PC-3 (cell line): ENCODE measurements around the gene ASCL4. TPM values are rescaled to one million over a fixed set of nuclear protein-coding genes. Genes with fewer than 3 reads are reported as not detected.

Source experiments
- ATAC-seq: fragments of 200-7000 bp; cut with Tn5 transposase; 2 replicates; pipeline ENCODE4 v1.9.1; 2020; ENCODE audit warnings: mild to moderate bottlenecking, moderate library complexity
- BruUV-seq: library from RNA; stranded (reverse); fragments of 400-500 nt; replicated peaks from 2 replicates; lab custom pipeline; 2021; lab: Mats Ljungman, UMichigan
- CTCF ChIA-PET: fragments of 300-600 bp; sonication (Branson Sonifier 250); formaldehyde crosslinking; loops from one replicate; lab custom pipeline; 2022; ENCODE audit warnings: antibody characterized with exemption; lab: Charles Lee
- POLR2A ChIA-PET: fragments of 300-600 bp; sonication (Branson Sonifier 250); formaldehyde crosslinking; loops from one replicate; lab custom pipeline; 2022; ENCODE audit warnings: antibody characterized with exemption; ENCODE audit not compliant: unreplicated experiment; lab: Charles Lee
- DNase-seq: peaks from one replicate; pipeline ENCODE4 v3.0.0-alpha.2; 2015
- H2AFZ ChIP-seq: fragments of 300-600 bp; sonication (generic); 2 replicates; pipeline ENCODE4 v1.6.0; 2016; ENCODE audit warnings: antibody characterized with exemption, low read length
- H3F3A ChIP-seq: fragments of 300-600 bp; sonication (generic); one replicate; pipeline ENCODE4 v1.6.0; 2017; ENCODE audit warnings: antibody characterized with exemption, low read length, control low read depth, mild to moderate bottlenecking; ENCODE audit not compliant: unreplicated experiment
- H3K27ac ChIP-seq: fragments of 300-600 bp; sonication (generic); 2 replicates; pipeline ENCODE4 v1.5.1; 2016; ENCODE audit warnings: mild to moderate bottlenecking, low read length
- H3K27me3 ChIP-seq: fragments of 300-600 bp; sonication (generic); 2 replicates; pipeline ENCODE4 v1.6.1; 2016; ENCODE audit warnings: low read length, mixed read lengths
- H3K36me3 ChIP-seq: fragments of 300-600 bp; sonication (generic); 2 replicates; pipeline ENCODE4 v1.6.1; 2016; ENCODE audit warnings: low read depth, mixed run types, low read length, mixed read lengths
- H3K4me1 ChIP-seq: fragments of 300-600 bp; sonication (generic); 2 replicates; pipeline ENCODE4 v1.5.1; 2016; ENCODE audit warnings: low read length; ENCODE audit not compliant: insufficient read depth
- H3K4me2 ChIP-seq: fragments of 300-600 bp; sonication (generic); 2 replicates; pipeline ENCODE4 v1.6.0; 2016; ENCODE audit warnings: low read length
- H3K4me3 ChIP-seq: fragments of 300-600 bp; sonication (generic); 2 replicates; pipeline ENCODE4 v1.5.1; 2016; ENCODE audit warnings: mild to moderate bottlenecking, low read length, mixed read lengths
- H3K79me2 ChIP-seq: fragments of 300-600 bp; sonication (generic); 2 replicates; pipeline ENCODE4 v1.6.1; 2017; ENCODE audit warnings: low read length, mixed read lengths
- H3K9ac ChIP-seq: fragments of 300-600 bp; sonication (generic); 2 replicates; pipeline ENCODE4 v1.6.0; 2016; ENCODE audit warnings: mild to moderate bottlenecking, low read length
- H3K9me2 ChIP-seq: fragments of 300-600 bp; sonication (generic); replicated peaks from 2 replicates; pipeline ENCODE4 v1.6.1; 2016; ENCODE audit warnings: mixed run types, low read length, mixed read lengths
- H3K9me3 ChIP-seq: fragments of 300-600 bp; sonication (generic); 2 replicates; pipeline ENCODE4 v1.6.1; 2016; ENCODE audit warnings: low read length, mixed read lengths
- H4K20me1 ChIP-seq: fragments of 300-600 bp; sonication (generic); 2 replicates; pipeline ENCODE4 v1.6.1; 2016; ENCODE audit warnings: low read length, mixed read lengths
- EZH2 ChIP-seq: fragments of 300-600 bp; sonication (generic); IDR thresholded peaks from one replicate; pipeline ENCODE4 v1.6.1; 2017; ENCODE audit warnings: antibody characterized with exemption, mild to moderate bottlenecking, low read length; ENCODE audit not compliant: unreplicated experiment
- EZH2phosphoT487 ChIP-seq: fragments of 300-600 bp; sonication (generic); IDR thresholded peaks from 2 replicates; pipeline ENCODE4 v1.6.1; 2018; ENCODE audit warnings: mild to moderate bottlenecking, antibody characterized with exemption, low read length, borderline replicate concordance
- intact Hi-C: fragments of 100-400 bp; cut with micrococcal nuclease; formaldehyde crosslinking; loops from 2 replicates; pipeline ENCODE4 v1.9.0; 2023
- total RNA-seq: library from RNA; depleted of rRNA; stranded (reverse); fragments of >200 nt; gene quantifications from 2 replicates; pipeline ENCODE4 v1.2.3, GENCODE V29; 2014
- TF ChIP-seq, protein P1 (sequence below): fragments of 300-600 bp; sonication (generic); conservative IDR thresholded peaks from 2 replicates; pipeline ENCODE4 v1.5.1; 2017; ENCODE audit warnings: antibody characterized with exemption, low read depth, mild to moderate bottlenecking, low read length

ASCL4 gene
- total RNA-seq, 1 experiment from 2014 or later = not detected

- ChIA-PET CTCF (no interaction called here), POLR2A (no interaction called here)
- H3K4me1 ChIP-seq = no peaks in the 10 kb centered on the region
- no peak overlapping the region for H3K4me2 ChIP-seq
- no peak overlapping the region for H3K4me3 ChIP-seq
- BruUV-seq = no TSS peak
- ATAC-seq (no peak), DNase-seq (no peak)
- no peaks in the 10 kb centered on the region for H3K9me3 ChIP-seq
- no peak overlapping the region for H3K9ac ChIP-seq
- H3F3A ChIP-seq = no peaks in the 10 kb centered on the region
- H3K79me2 ChIP-seq = no peaks in the 10 kb centered on the region
- H3K36me3 ChIP-seq = no peaks in the 10 kb centered on the region
- H4K20me1 ChIP-seq = no peaks in the 10 kb centered on the region
- no peaks in the 10 kb centered on the region for H3K9me2 ChIP-seq
- H2AFZ ChIP-seq = no peak overlapping the region
- no peak for TF ChIP-seq EZH2
- TF ChIP-seq EZH2phosphoT487 = no peak
- TF ChIP-seq, protein P1, sequence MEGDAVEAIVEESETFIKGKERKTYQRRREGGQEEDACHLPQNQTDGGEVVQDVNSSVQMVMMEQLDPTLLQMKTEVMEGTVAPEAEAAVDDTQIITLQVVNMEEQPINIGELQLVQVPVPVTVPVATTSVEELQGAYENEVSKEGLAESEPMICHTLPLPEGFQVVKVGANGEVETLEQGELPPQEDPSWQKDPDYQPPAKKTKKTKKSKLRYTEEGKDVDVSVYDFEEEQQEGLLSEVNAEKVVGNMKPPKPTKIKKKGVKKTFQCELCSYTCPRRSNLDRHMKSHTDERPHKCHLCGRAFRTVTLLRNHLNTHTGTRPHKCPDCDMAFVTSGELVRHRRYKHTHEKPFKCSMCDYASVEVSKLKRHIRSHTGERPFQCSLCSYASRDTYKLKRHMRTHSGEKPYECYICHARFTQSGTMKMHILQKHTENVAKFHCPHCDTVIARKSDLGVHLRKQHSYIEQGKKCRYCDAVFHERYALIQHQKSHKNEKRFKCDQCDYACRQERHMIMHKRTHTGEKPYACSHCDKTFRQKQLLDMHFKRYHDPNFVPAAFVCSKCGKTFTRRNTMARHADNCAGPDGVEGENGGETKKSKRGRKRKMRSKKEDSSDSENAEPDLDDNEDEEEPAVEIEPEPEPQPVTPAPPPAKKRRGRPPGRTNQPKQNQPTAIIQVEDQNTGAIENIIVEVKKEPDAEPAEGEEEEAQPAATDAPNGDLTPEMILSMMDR = no peak
- peaks cover 83% of the 10 kb centered on the region for H3K27me3 ChIP-seq
- no peak overlapping the region for H3K27ac ChIP-seq
- intact Hi-C loops = no loop called here
These were observed 4.8 kb downstream of the ASCL4 start for GRCh38 chr12:107779077-107779831.

DNA sequence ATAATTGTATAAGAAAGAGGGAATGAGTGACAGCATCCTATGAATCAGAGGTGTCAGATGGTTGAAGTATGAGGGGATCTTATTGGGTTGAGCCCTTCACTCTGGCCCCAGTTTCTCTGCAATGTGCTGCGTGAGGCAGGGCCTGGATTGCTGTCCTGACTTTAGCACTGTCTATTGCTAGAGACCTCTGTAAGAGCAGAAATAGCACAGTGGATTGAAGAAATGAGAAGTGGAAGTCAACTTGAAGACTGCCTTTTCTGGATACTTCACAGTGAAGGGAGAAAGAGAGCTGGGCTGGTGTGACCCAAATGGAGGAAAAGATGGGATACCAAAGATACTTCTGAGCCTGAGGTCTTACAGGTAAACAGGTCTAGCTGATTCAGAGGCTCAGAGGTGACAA, 5.8 kb downstream of the ASCL4 start:
- intact Hi-C loops = no loop called here
- Histone ChIP-seq H3K9me3 (no peaks in the 10 kb centered on the region), H3K27me3 (peaks cover 76% of the 10 kb centered on the region), H3K9me2 (no peaks in the 10 kb centered on the region), H3K9ac (no peak overlapping the region), H3K79me2 (no peaks in the 10 kb centered on the region), H3K36me3 (no peaks in the 10 kb centered on the region), H3K4me3 (no peak overlapping the region), H3F3A (no peaks in the 10 kb centered on the region), H3K4me1 (no peaks in the 10 kb centered on the region), H3K27ac (no peak overlapping the region), H3K4me2 (no peak overlapping the region), H2AFZ (no peak overlapping the region), H4K20me1 (no peaks in the 10 kb centered on the region)
- DNase-seq (no peak), ATAC-seq (no peak)
- POLR2A ChIA-PET = interaction anchor here (0.6 kb wide), 1 partner anchor 72 kb away, joined by 3 read pairs; no protein-coding TSS in a partner anchor
- no TSS peak for BruUV-seq
- TF ChIP-seq, protein P1 = no peak
- TF ChIP-seq EZH2 = no peak
- TF ChIP-seq EZH2phosphoT487 = no peak
- CTCF ChIA-PET = no interaction called here

GRCh38 chr12:107782067-107782466, 7.6 kb downstream of the ASCL4 start:
- Histone ChIP-seq H3K9me2 (no peaks in the 10 kb centered on the region), H3K36me3 (no peaks in the 10 kb centered on the region), H3K9me3 (no peaks in the 10 kb centered on the region), H3K4me1 (no peaks in the 10 kb centered on the region), H3K4me3 (no peak overlapping the region), H2AFZ (no peak overlapping the region), H3K9ac (no peak overlapping the region), H3K27me3 (peaks cover 60% of the 10 kb centered on the region), H3K4me2 (no peak overlapping the region), H3F3A (no peaks in the 10 kb centered on the region), H3K79me2 (no peaks in the 10 kb centered on the region), H4K20me1 (no peaks in the 10 kb centered on the region), H3K27ac (no peak overlapping the region)
- no peak for ATAC-seq
- no TSS peak for BruUV-seq
- TF ChIP-seq EZH2 (no peak), EZH2phosphoT487 (no peak)
- TF ChIP-seq, protein P1 = no peak
- CTCF ChIA-PET = no interaction called here
- intact Hi-C loops = no loop called here
- DNase-seq = no peak
- POLR2A ChIA-PET = no interaction called here
